GM21360 (cell line): ENCODE results near the gene HIGD2A.

Source experiments
- ATAC-seq: cut with Tn5 transposase; IDR thresholded peaks from one replicate; pipeline ENCODE4 v1.9.1; 2021; ENCODE audit warnings: mild to moderate bottlenecking, moderate library complexity; ENCODE audit not compliant: unreplicated experiment

Gene HIGD2A

GRCh38 chr5:176388444-176389134 lies at the start of gene HIGD2A, which contains the start of gene NOP16:
HIGD2A (plus strand) TSS chr5:176388751; CDS start chr5:176388820, 69 bp downstream.
NOP16 (minus strand) TSS chr5:176388598; CDS start chr5:176388539, 59 bp downstream.
- peak; percentile 84 for ATAC-seq

- ATAC-seq = no peak
Measured at GRCh38 chr5:176339304-176339703, 49.2 kb upstream of the HIGD2A start.

GRCh38 chr5:176341325-176342157 lies 47.0 kb upstream of the HIGD2A start:
- no peak for ATAC-seq

- no peak for ATAC-seq
Measured at GRCh38 chr5:176342158-176342483, 46.4 kb upstream of the HIGD2A start.

- no peak for ATAC-seq
Measured at GRCh38 chr5:176342766-176343458, 45.6 kb upstream of the HIGD2A start.

GRCh38 chr5:176350416-176350815 lies 38.1 kb upstream of the HIGD2A start:
- no peak for ATAC-seq

- no peak for ATAC-seq
Measured at GRCh38 chr5:176352116-176352878, 36.3 kb upstream of the HIGD2A start.

- ATAC-seq = no peak
Measured at GRCh38 chr5:176353533-176353932, 35.0 kb upstream of the HIGD2A start.

GRCh38 chr5:176355400-176356178 lies 33.0 kb upstream of the HIGD2A start:
- ATAC-seq = no peak

GRCh38 chr5:176356179-176356566 lies 32.4 kb upstream of the HIGD2A start:
- ATAC-seq = no peak

- ATAC-seq = no peak
Measured at GRCh38 chr5:176359658-176360057, 28.9 kb upstream of the HIGD2A start.

- ATAC-seq = no peak
Measured at GRCh38 chr5:176360894-176361436, 27.6 kb upstream of the HIGD2A start.

GRCh38 chr5:176361437-176362232 lies 26.9 kb upstream of the HIGD2A start, which contains the start of gene KIAA1191:
KIAA1191 (minus strand) TSS chr5:176361764; CDS start chr5:176359508, 2,256 bp downstream.
- peak; percentile 75 for ATAC-seq

GRCh38 chr5:176362233-176362490 lies 26.4 kb upstream of the HIGD2A start:
- peak; percentile 9 for ATAC-seq

- no peak for ATAC-seq
Measured at GRCh38 chr5:176364765-176365350, 23.7 kb upstream of the HIGD2A start.

- no peak for ATAC-seq
Measured at GRCh38 chr5:176365351-176366231, 23.0 kb upstream of the HIGD2A start, which contains the start of gene ARL10. ARL10 (plus strand) TSS chr5:176365487; CDS start chr5:176365564, 77 bp downstream.

- ATAC-seq = no peak
Measured at GRCh38 chr5:176366232-176366894, 22.2 kb upstream of the HIGD2A start.
